Loucy (cell line): Measurements from ENCODE around the gene CCBE1.

ENCODE experiments used
- EZH2phosphoT487 ChIP-seq: fragments of 200-600 bp; IDR thresholded peaks from 2 replicates; pipeline ENCODE4 v1.6.1; 2018; ENCODE audit warnings: antibody characterized with exemption, mild to moderate bottlenecking, moderate library complexity, borderline replicate concordance
- TF ChIP-seq, protein P1 (sequence below): fragments of 200-600 bp; sonication (generic); conservative IDR thresholded peaks from 2 replicates; pipeline ENCODE4 v1.5.1; 2014; ENCODE audit warnings: mild to moderate bottlenecking, antibody characterized with exemption, low read length

DNA sequence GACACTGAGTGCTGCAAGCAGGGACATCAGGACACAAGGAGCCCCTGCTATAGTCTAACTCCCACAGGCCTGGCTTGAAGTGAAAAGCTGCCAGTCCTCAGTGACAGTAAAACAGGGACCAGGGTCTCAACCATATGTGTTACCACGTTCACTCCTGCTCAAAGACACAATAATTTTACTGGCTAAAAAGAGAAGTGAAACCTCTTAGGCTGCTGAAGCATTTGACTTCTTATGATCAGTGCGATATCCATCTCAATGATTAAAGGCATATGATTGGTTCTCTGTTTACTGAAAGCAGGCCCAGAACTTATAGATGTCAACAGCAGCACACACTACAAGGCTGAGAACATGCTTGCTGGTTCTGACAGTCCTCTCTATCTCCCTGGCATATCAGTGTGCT is 208.3 kb downstream of the CCBE1 start:
- TF ChIP-seq, protein P1, sequence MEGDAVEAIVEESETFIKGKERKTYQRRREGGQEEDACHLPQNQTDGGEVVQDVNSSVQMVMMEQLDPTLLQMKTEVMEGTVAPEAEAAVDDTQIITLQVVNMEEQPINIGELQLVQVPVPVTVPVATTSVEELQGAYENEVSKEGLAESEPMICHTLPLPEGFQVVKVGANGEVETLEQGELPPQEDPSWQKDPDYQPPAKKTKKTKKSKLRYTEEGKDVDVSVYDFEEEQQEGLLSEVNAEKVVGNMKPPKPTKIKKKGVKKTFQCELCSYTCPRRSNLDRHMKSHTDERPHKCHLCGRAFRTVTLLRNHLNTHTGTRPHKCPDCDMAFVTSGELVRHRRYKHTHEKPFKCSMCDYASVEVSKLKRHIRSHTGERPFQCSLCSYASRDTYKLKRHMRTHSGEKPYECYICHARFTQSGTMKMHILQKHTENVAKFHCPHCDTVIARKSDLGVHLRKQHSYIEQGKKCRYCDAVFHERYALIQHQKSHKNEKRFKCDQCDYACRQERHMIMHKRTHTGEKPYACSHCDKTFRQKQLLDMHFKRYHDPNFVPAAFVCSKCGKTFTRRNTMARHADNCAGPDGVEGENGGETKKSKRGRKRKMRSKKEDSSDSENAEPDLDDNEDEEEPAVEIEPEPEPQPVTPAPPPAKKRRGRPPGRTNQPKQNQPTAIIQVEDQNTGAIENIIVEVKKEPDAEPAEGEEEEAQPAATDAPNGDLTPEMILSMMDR = no peak
- no peak for TF ChIP-seq EZH2phosphoT487
